Measurements from ENCODE around the gene PLA2G2E.
A peak's percentile ranks its signal among the peaks of the same experiment; 100 is the strongest.
"Not testable (repeated sequence)": the region's sequence is repeated elsewhere in the genome, so short reads cannot be mapped to it uniquely, and the experiment has no call there.

PLA2G2E gene

GRCh38 chr1:19885821-19886220, 37.6 kb downstream of the PLA2G2E start:
- no peak for DNase-seq (ENCODE audit: low read depth in 2 of 3, low spot score in 1 of 3)

GRCh38 chr1:19884312-19884711, 39.1 kb downstream of the PLA2G2E start:
- no peak for DNase-seq (ENCODE audit: low read depth in 2 of 3, low spot score in 1 of 3)

GRCh38 chr1:19882111-19883071, 41.0 kb downstream of the PLA2G2E start, which contains the start of gene OTUD3:
Gene OTUD3 (plus strand): TSS chr1:19882395. CDS start chr1:19882514, 119 bp downstream.
- peak; percentile 92 to 98 (median 92) for DNase-seq (ENCODE audit: low read depth in 2 of 3, low spot score in 1 of 3)

- not testable (repeated sequence) for DNase-seq (ENCODE audit: low read depth in 2 of 3, low spot score in 1 of 3)
These were observed 42.6 kb downstream of the PLA2G2E start for GRCh38 chr1:19880841-19881240.

GRCh38 chr1:19879661-19880060, 43.8 kb downstream of the PLA2G2E start:
- DNase-seq (ENCODE audit: low read depth in 2 of 3, low spot score in 1 of 3), result no peak

GRCh38 chr1:19879227-19879626, 44.2 kb downstream of the PLA2G2E start:
- DNase-seq (ENCODE audit: low read depth in 2 of 3, low spot score in 1 of 3), result no peak

GRCh38 chr1:19878637-19878985, 44.8 kb downstream of the PLA2G2E start:
- no peak for DNase-seq (ENCODE audit: low read depth in 2 of 3, low spot score in 1 of 3)

GRCh38 chr1:19877821-19878636, 45.4 kb downstream of the PLA2G2E start:
- DNase-seq (ENCODE audit: low read depth in 2 of 3, low spot score in 1 of 3), result no peak

GRCh38 chr1:19877181-19877750, 46.2 kb downstream of the PLA2G2E start:
- DNase-seq (ENCODE audit: low read depth in 2 of 3, low spot score in 1 of 3), result no peak

- DNase-seq (ENCODE audit: low read depth in 2 of 3, low spot score in 1 of 3), result no peak
These were observed 51.2 kb downstream of the PLA2G2E start for GRCh38 chr1:19872190-19872589.

All from stimulated activated CD4-positive, alpha-beta T cell treated with anti-CD3 and anti-CD28 coated beads, Interleukin-12 subunit alpha, Interleukin-12 subunit beta, amount 100 ng/mL, for 48 hours (primary cell).